Activated naive CD4-positive, alpha-beta T cell treated with anti-CD3 and anti-CD28 coated beads, Interleukin-2, amount 50 U/mL, for 24 hours (primary cell): ENCODE measurements around the gene JHY.

Experiments
- H3K27ac Mint-ChIP-seq: one replicate; pipeline ENCODE4 v1.8.0; 2021; ENCODE audit warnings: mild to moderate bottlenecking, mixed read lengths
- H3K27me3 Mint-ChIP-seq: one replicate; pipeline ENCODE4 v1.8.0; 2021; ENCODE audit warnings: mixed read lengths
- H3K36me3 Mint-ChIP-seq: one replicate; pipeline ENCODE4 v1.8.0; 2021; ENCODE audit warnings: mixed read lengths
- H3K4me1 Mint-ChIP-seq: one replicate; pipeline ENCODE4 v1.8.0; 2021; ENCODE audit warnings: mixed read lengths
- H3K4me3 Mint-ChIP-seq: one replicate; pipeline ENCODE4 v1.8.0; 2021; ENCODE audit warnings: mild to moderate bottlenecking, mixed read lengths
- H3K9me3 Mint-ChIP-seq: one replicate; pipeline ENCODE4 v1.8.0; 2021; ENCODE audit warnings: mixed read lengths

Gene JHY

GRCh38 chr11:122898799-122899198 is 16.2 kb downstream of the JHY start:
- H3K9me3 Mint-ChIP-seq = no peaks in the 10 kb centered on the region
- H3K4me1 Mint-ChIP-seq = no peaks in the 10 kb centered on the region
- no peak overlapping the region for H3K4me3 Mint-ChIP-seq
- no peaks in the 10 kb centered on the region for H3K27me3 Mint-ChIP-seq
- H3K36me3 Mint-ChIP-seq = peaks cover 3% of the 10 kb centered on the region
- no peak overlapping the region for H3K27ac Mint-ChIP-seq

- Mint-ChIP-seq H3K27me3 (no peaks in the 10 kb centered on the region), H3K36me3 (peaks cover 3% of the 10 kb centered on the region), H3K9me3 (no peaks in the 10 kb centered on the region), H3K4me1 (no peaks in the 10 kb centered on the region), H3K4me3 (no peak overlapping the region), H3K27ac (no peak overlapping the region)
These were observed 18.1 kb downstream of the JHY start for GRCh38 chr11:122900587-122901202.

GRCh38 chr11:122902951-122903350 is 20.4 kb downstream of the JHY start:
- no peak overlapping the region for H3K27ac Mint-ChIP-seq
- H3K27me3 Mint-ChIP-seq = no peaks in the 10 kb centered on the region
- no peak overlapping the region for H3K4me3 Mint-ChIP-seq
- peaks cover 3% of the 10 kb centered on the region for H3K36me3 Mint-ChIP-seq
- no peaks in the 10 kb centered on the region for H3K9me3 Mint-ChIP-seq
- no peaks in the 10 kb centered on the region for H3K4me1 Mint-ChIP-seq

GRCh38 chr11:122910775-122911174 is 28.2 kb downstream of the JHY start:
- H3K4me3 Mint-ChIP-seq = no peak overlapping the region
- no peaks in the 10 kb centered on the region for H3K36me3 Mint-ChIP-seq
- no peak overlapping the region for H3K27ac Mint-ChIP-seq
- H3K4me1 Mint-ChIP-seq = no peaks in the 10 kb centered on the region
- H3K27me3 Mint-ChIP-seq = no peaks in the 10 kb centered on the region
- no peaks in the 10 kb centered on the region for H3K9me3 Mint-ChIP-seq

- no peaks in the 10 kb centered on the region for H3K27me3 Mint-ChIP-seq
- no peaks in the 10 kb centered on the region for H3K36me3 Mint-ChIP-seq
- H3K4me3 Mint-ChIP-seq = no peak overlapping the region
- H3K27ac Mint-ChIP-seq = no peak overlapping the region
- no peaks in the 10 kb centered on the region for H3K9me3 Mint-ChIP-seq
- no peaks in the 10 kb centered on the region for H3K4me1 Mint-ChIP-seq
These were observed 34.8 kb downstream of the JHY start for GRCh38 chr11:122917311-122917710.

- Mint-ChIP-seq H3K4me3 (no peak overlapping the region), H3K36me3 (no peaks in the 10 kb centered on the region)
These were observed 36.2 kb downstream of the JHY start for GRCh38 chr11:122918734-122919133.

GRCh38 chr11:122920579-122920978 is 38.0 kb downstream of the JHY start:
- no peaks in the 10 kb centered on the region for H3K9me3 Mint-ChIP-seq
- no peaks in the 10 kb centered on the region for H3K27me3 Mint-ChIP-seq
- no peak overlapping the region for H3K4me3 Mint-ChIP-seq
- H3K36me3 Mint-ChIP-seq = no peaks in the 10 kb centered on the region
- no peaks in the 10 kb centered on the region for H3K4me1 Mint-ChIP-seq
- no peak overlapping the region for H3K27ac Mint-ChIP-seq

More at GRCh38 chr11:122918734-122919133, 36.2 kb downstream of the JHY start:
- H3K9me3 Mint-ChIP-seq = no peaks in the 10 kb centered on the region
- no peaks in the 10 kb centered on the region for H3K27me3 Mint-ChIP-seq
- H3K27ac Mint-ChIP-seq = no peak overlapping the region
- H3K4me1 Mint-ChIP-seq = no peaks in the 10 kb centered on the region

- no peaks in the 10 kb centered on the region for H3K9me3 Mint-ChIP-seq
- no peak overlapping the region for H3K27ac Mint-ChIP-seq
- no peaks in the 10 kb centered on the region for H3K4me1 Mint-ChIP-seq
These were observed 40.3 kb downstream of the JHY start for GRCh38 chr11:122922893-122923292.

GRCh38 chr11:122923302-122923701 is 40.7 kb downstream of the JHY start:
- Mint-ChIP-seq H3K36me3 (no peaks in the 10 kb centered on the region), H3K9me3 (no peaks in the 10 kb centered on the region), H3K4me3 (no peak overlapping the region), H3K4me1 (no peaks in the 10 kb centered on the region), H3K27ac (no peak overlapping the region), H3K27me3 (no peaks in the 10 kb centered on the region)

More at GRCh38 chr11:122922893-122923292, 40.3 kb downstream of the JHY start:
- Mint-ChIP-seq H3K4me3 (no peak overlapping the region), H3K27me3 (no peaks in the 10 kb centered on the region), H3K36me3 (no peaks in the 10 kb centered on the region)

GRCh38 chr11:122931510-122931909 is 49.0 kb downstream of the JHY start:
- Mint-ChIP-seq H3K4me1 (no peaks in the 10 kb centered on the region), H3K27me3 (no peaks in the 10 kb centered on the region), H3K9me3 (no peaks in the 10 kb centered on the region), H3K36me3 (peaks cover 5% of the 10 kb centered on the region), H3K27ac (no peak overlapping the region), H3K4me3 (no peak overlapping the region)

GRCh38 chr11:122933416-122933815 is 50.9 kb downstream of the JHY start:
- Mint-ChIP-seq H3K4me1 (no peaks in the 10 kb centered on the region), H3K27ac (no peak overlapping the region), H3K4me3 (no peak overlapping the region), H3K36me3 (peaks cover 5% of the 10 kb centered on the region), H3K27me3 (no peaks in the 10 kb centered on the region), H3K9me3 (no peaks in the 10 kb centered on the region)

GRCh38 chr11:122937983-122938382 is 55.4 kb downstream of the JHY start:
- H3K4me3 Mint-ChIP-seq = no peak overlapping the region
- no peaks in the 10 kb centered on the region for H3K27me3 Mint-ChIP-seq
- peaks cover 5% of the 10 kb centered on the region for H3K36me3 Mint-ChIP-seq
- no peaks in the 10 kb centered on the region for H3K4me1 Mint-ChIP-seq
- H3K9me3 Mint-ChIP-seq = no peaks in the 10 kb centered on the region
- no peak overlapping the region for H3K27ac Mint-ChIP-seq

- H3K36me3 Mint-ChIP-seq = peaks cover 7% of the 10 kb centered on the region
- H3K27me3 Mint-ChIP-seq = no peaks in the 10 kb centered on the region
- no peak overlapping the region for H3K4me3 Mint-ChIP-seq
- H3K9me3 Mint-ChIP-seq = no peaks in the 10 kb centered on the region
- no peaks in the 10 kb centered on the region for H3K4me1 Mint-ChIP-seq
- no peak overlapping the region for H3K27ac Mint-ChIP-seq
These were observed 56.0 kb downstream of the JHY start for GRCh38 chr11:122938557-122938956.

GRCh38 chr11:122951211-122951610 is 68.7 kb downstream of the JHY start:
- H3K4me3 Mint-ChIP-seq = no peak overlapping the region
- no peaks in the 10 kb centered on the region for H3K27me3 Mint-ChIP-seq
- no peaks in the 10 kb centered on the region for H3K9me3 Mint-ChIP-seq
- H3K27ac Mint-ChIP-seq = no peak overlapping the region
- H3K36me3 Mint-ChIP-seq = peaks cover 10% of the 10 kb centered on the region
- H3K4me1 Mint-ChIP-seq = no peaks in the 10 kb centered on the region

- H3K36me3 Mint-ChIP-seq = peaks cover 4% of the 10 kb centered on the region
- H3K27me3 Mint-ChIP-seq = no peaks in the 10 kb centered on the region
- no peaks in the 10 kb centered on the region for H3K4me1 Mint-ChIP-seq
- no peak overlapping the region for H3K27ac Mint-ChIP-seq
- H3K4me3 Mint-ChIP-seq = no peak overlapping the region
- no peaks in the 10 kb centered on the region for H3K9me3 Mint-ChIP-seq
These were observed 71.9 kb downstream of the JHY start for GRCh38 chr11:122954455-122954854.

- Mint-ChIP-seq H3K9me3 (peaks cover 12% of the 10 kb centered on the region), H3K4me3 (no peak overlapping the region), H3K27ac (no peak overlapping the region), H3K4me1 (no peaks in the 10 kb centered on the region), H3K27me3 (peaks cover 22% of the 10 kb centered on the region), H3K36me3 (peaks cover 7% of the 10 kb centered on the region)
These were observed 81.4 kb downstream of the JHY start for GRCh38 chr11:122963961-122964360.

GRCh38 chr11:122976061-122976733 is 93.6 kb downstream of the JHY start:
- Mint-ChIP-seq H3K4me1 (peaks cover 27% of the 10 kb centered on the region), H3K4me3 (no peak overlapping the region), H3K27me3 (peaks cover 62% of the 10 kb centered on the region), H3K27ac (no peak overlapping the region), H3K9me3 (no peaks in the 10 kb centered on the region), H3K36me3 (peaks cover 2% of the 10 kb centered on the region)
